Endothelial cell of umbilical vein (primary cell): ENCODE data around the gene CTSZ. TPM values are rescaled to one million over a fixed set of nuclear protein-coding genes. Genes with fewer than 3 reads are reported as not detected.

Experiments used
- BruUV-seq: library from RNA; stranded (reverse); fragments of 400-500 nt; replicated peaks from 2 replicates; lab custom pipeline; 2021; lab: Mats Ljungman, UMichigan
- CTCF ChIA-PET: fragments of 300-600, 350-600 bp; sonication (Branson Sonifier 250); formaldehyde crosslinking; loops from one replicate; lab custom pipeline; 2021; ENCODE audit warnings: antibody characterized with exemption, inconsistent platforms; lab: Charles Lee
- POLR2A ChIA-PET: fragments of 300-600, 350-600 bp; sonication (Branson Sonifier 250); formaldehyde crosslinking; loops from one replicate; lab custom pipeline; 2021; ENCODE audit warnings: antibody characterized with exemption, inconsistent platforms; lab: Charles Lee
- DNase-seq: peaks from one replicate; pipeline ENCODE4 v3.0.0-alpha.2; 2011; ENCODE audit warnings: low read depth, low spot score
- FAIRE-seq: peaks from 2 replicates; lab custom pipeline; 2011; peaks lifted over from hg19 to GRCh38; lab: Jason Lieb, UNC
- H2AFZ ChIP-seq: 2 replicates; pipeline ENCODE4 v1.6.0; 2012; ENCODE audit warnings: low read depth, low read length, control low read depth, inconsistent platforms
- H3K27ac ChIP-seq: 2 replicates; pipeline ENCODE4 v1.5.1; 2011; ENCODE audit warnings: low read depth, mild to moderate bottlenecking, control low read depth, low read length, moderate library complexity; ENCODE audit not compliant: insufficient read depth
- H3K27me3 ChIP-seq, 2 experiments: 2 replicates each; pipeline versions ENCODE4 v1.6.0 to v1.6.1; 2011; ENCODE audit warnings: low read length in 2 of 2, mixed read lengths in 1 of 2; ENCODE audit not compliant: control insufficient read depth in 2 of 2, insufficient read depth in 2 of 2
- H3K36me3 ChIP-seq, 2 experiments: 2 replicates in 1 of 2; 3 replicates in 1 of 2; pipeline ENCODE4 v1.5.1; 2011; ENCODE audit warnings: low read length in 2 of 2, mild to moderate bottlenecking in 1 of 2, moderate library complexity in 1 of 2; ENCODE audit not compliant: control insufficient read depth in 2 of 2, insufficient read depth in 2 of 2; ENCODE audit errors: extremely low read depth in 1 of 2
- H3K4me1 ChIP-seq: 3 replicates; pipeline ENCODE4 v1.5.1; 2011; ENCODE audit warnings: mild to moderate bottlenecking, low read length; ENCODE audit not compliant: control insufficient read depth, insufficient read depth; ENCODE audit errors: extremely low read depth
- H3K4me2 ChIP-seq: 2 replicates; pipeline ENCODE4 v1.6.1; 2011; ENCODE audit warnings: low read length, control low read depth, mixed read lengths; ENCODE audit not compliant: insufficient read depth
- H3K4me3 ChIP-seq, 3 experiments: fragments of 200-600 bp in 1 of 3; sonication (generic), shearing (Covaris generic) in 1 of 3; replicated peaks in 1 of 3; 2 replicates each; pipeline ENCODE4 v1.5.1; 2011 to 2016; ENCODE audit warnings: control low read depth in 3 of 3, low read length in 3 of 3, mild to moderate bottlenecking in 2 of 3, inconsistent platforms in 1 of 3, low read depth in 1 of 3, moderate library complexity in 1 of 3; ENCODE audit not compliant: insufficient read depth in 1 of 3
- H3K79me2 ChIP-seq: 2 replicates; pipeline ENCODE4 v1.6.0; 2012; ENCODE audit warnings: low read length, inconsistent platforms; ENCODE audit not compliant: control insufficient read depth, insufficient read depth
- H3K9ac ChIP-seq: replicated peaks from 2 replicates; pipeline ENCODE3; 2011; ENCODE audit warnings: low read length, control low read depth; ENCODE audit not compliant: insufficient read depth; ENCODE audit errors: extremely low read depth
- H3K9me1 ChIP-seq: replicated peaks from 3 replicates; pipeline ENCODE4 v1.6.0; 2011; ENCODE audit warnings: mild to moderate bottlenecking, low read length; ENCODE audit not compliant: control insufficient read depth, insufficient read depth; ENCODE audit errors: extremely low read depth
- H3K9me3 ChIP-seq: replicated peaks from 2 replicates; pipeline ENCODE4 v1.5.1; 2012; ENCODE audit warnings: low read length, inconsistent platforms; ENCODE audit not compliant: control insufficient read depth, insufficient read depth
- H4K20me1 ChIP-seq: replicated peaks from 2 replicates; pipeline ENCODE3; 2011; ENCODE audit warnings: mild to moderate bottlenecking, low read length; ENCODE audit not compliant: control insufficient read depth, insufficient read depth; ENCODE audit errors: extremely low read depth
- EZH2 ChIP-seq: IDR thresholded peaks from 2 replicates; pipeline ENCODE4 v1.6.1; 2012; ENCODE audit warnings: borderline replicate concordance, low read depth, mild to moderate bottlenecking, moderate library complexity, low read length, inconsistent platforms; ENCODE audit not compliant: severe bottlenecking
- FOS ChIP-seq: IDR thresholded peaks from 2 replicates; pipeline ENCODE4 v1.6.1; 2011; ENCODE audit warnings: mild to moderate bottlenecking, low read length, moderate library complexity, borderline replicate concordance; ENCODE audit not compliant: insufficient read depth
- GATA2 ChIP-seq: IDR thresholded peaks from 2 replicates; pipeline ENCODE4 v1.7.0; 2011; ENCODE audit warnings: low read depth, mild to moderate bottlenecking, moderate library complexity, mixed read lengths, low read length; ENCODE audit not compliant: insufficient read length, insufficient read depth
- JUN ChIP-seq: IDR thresholded peaks from 2 replicates; pipeline ENCODE4 v1.6.1; 2011; ENCODE audit warnings: borderline replicate concordance, low read depth; ENCODE audit not compliant: insufficient read length, insufficient read depth
- MYC ChIP-seq: IDR thresholded peaks from one replicate; pipeline ENCODE4 v1.6.1; 2011; ENCODE audit warnings: mild to moderate bottlenecking, low read depth, low read length
- POLR2A ChIP-seq: IDR thresholded peaks from 2 replicates; pipeline ENCODE4 v1.6.1; 2012; ENCODE audit warnings: low read depth, mild to moderate bottlenecking, control low read depth, low read length
- POLR2AphosphoS5 ChIP-seq: IDR thresholded peaks from 2 replicates; pipeline ENCODE4 v1.6.1; 2012; ENCODE audit warnings: low read depth, mild to moderate bottlenecking, control low read depth, low read length, moderate library complexity; ENCODE audit not compliant: insufficient read depth
- dilution Hi-C: fragments of 300-500 bp; cut with MboI; formaldehyde crosslinking; loops from one replicate; pipeline ENCODE4 v1.15.0; 2019; ENCODE audit warnings: low sequenced_read_pairs; ENCODE audit not compliant: extremely low pct_ligation_motif_present
- intact Hi-C: fragments of 100-400 bp; cut with micrococcal nuclease; formaldehyde crosslinking; loops from one replicate; pipeline ENCODE4 v1.10.0; 2022
- polyA plus RNA-seq, 4 experiments: library from polyadenylated mRNA; depleted of rRNA in 3 of 4; stranded (reverse) in 3 of 4; unstranded in 1 of 4; fragments of >200 nt; gene quantifications; 2 replicates each; pipeline versions ENCODE4 v1.2.1 to v1.2.3, GENCODE V29; 2011 to 2012; ENCODE audit warnings: missing spikeins in 1 of 4
- total RNA-seq: library from RNA; stranded (reverse); gene quantifications from 2 replicates; pipeline ENCODE4 v1.2.3, GENCODE V29; 2021
- TF ChIP-seq, protein P1 (sequence below), 2 donors: IDR thresholded peaks; 1 replicate in 1 of 2; 2 replicates in 1 of 2; pipeline ENCODE4 v1.5.1; 2011; ENCODE audit warnings: low read length in 2 of 2, mild to moderate bottlenecking in 2 of 2, moderate library complexity in 2 of 2, control low read depth in 1 of 2, inconsistent platforms in 1 of 2, low read depth in 1 of 2; ENCODE audit not compliant: insufficient read depth in 1 of 2; ENCODE audit errors: extremely low read depth in 1 of 2
- TF ChIP-seq, protein P2 (sequence below): IDR thresholded peaks from 2 replicates; pipeline ENCODE4 v1.6.1; 2011; ENCODE audit not compliant: insufficient read depth, insufficient read length

CTSZ gene
- total and polyA plus RNA-seq, 2 donors (not counting 3 experiments of a cell fraction or from before 2014, with no cell fraction given) = 304 to 387 TPM

- TF ChIP-seq JUN (no peak), MYC (no peak), EZH2 (no peak), POLR2AphosphoS5 (no peak)
- TF ChIP-seq, protein P1, sequence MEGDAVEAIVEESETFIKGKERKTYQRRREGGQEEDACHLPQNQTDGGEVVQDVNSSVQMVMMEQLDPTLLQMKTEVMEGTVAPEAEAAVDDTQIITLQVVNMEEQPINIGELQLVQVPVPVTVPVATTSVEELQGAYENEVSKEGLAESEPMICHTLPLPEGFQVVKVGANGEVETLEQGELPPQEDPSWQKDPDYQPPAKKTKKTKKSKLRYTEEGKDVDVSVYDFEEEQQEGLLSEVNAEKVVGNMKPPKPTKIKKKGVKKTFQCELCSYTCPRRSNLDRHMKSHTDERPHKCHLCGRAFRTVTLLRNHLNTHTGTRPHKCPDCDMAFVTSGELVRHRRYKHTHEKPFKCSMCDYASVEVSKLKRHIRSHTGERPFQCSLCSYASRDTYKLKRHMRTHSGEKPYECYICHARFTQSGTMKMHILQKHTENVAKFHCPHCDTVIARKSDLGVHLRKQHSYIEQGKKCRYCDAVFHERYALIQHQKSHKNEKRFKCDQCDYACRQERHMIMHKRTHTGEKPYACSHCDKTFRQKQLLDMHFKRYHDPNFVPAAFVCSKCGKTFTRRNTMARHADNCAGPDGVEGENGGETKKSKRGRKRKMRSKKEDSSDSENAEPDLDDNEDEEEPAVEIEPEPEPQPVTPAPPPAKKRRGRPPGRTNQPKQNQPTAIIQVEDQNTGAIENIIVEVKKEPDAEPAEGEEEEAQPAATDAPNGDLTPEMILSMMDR (IDR thresholded peaks at IDR 0.05; ENCODE audit: extremely low read depth in 1 of 2, insufficient read depth in 1 of 2, low read depth in 1 of 2, low read length in 2 of 2) = no peak
- Histone ChIP-seq H3K27ac (no peak overlapping the region), H2AFZ (no peak overlapping the region), H3K9ac (no peak overlapping the region), H3K9me3 (no peaks in the 10 kb centered on the region), H3K9me1 (no peaks in the 10 kb centered on the region), H3K36me3 (no peaks in the 10 kb centered on the region), H3K4me3 (no peak overlapping the region), H4K20me1 (no peaks in the 10 kb centered on the region), H3K27me3 (peaks cover under 1 to 2% of the 10 kb centered on the region in 2 experiments), H3K4me1 (no peaks in the 10 kb centered on the region), H3K4me2 (no peak overlapping the region), H3K79me2 (no peaks in the 10 kb centered on the region)
- DNase-seq = no peak
- ChIA-PET CTCF (no interaction called here), POLR2A (no interaction called here)
- intact Hi-C loops = no loop called here
- no peak for FAIRE-seq
- dilution Hi-C loops = no loop called here
- no TSS peak for BruUV-seq
Observed at GRCh38 chr20:58973866-58974265, 33.2 kb downstream of the CTSZ start.

DNA sequence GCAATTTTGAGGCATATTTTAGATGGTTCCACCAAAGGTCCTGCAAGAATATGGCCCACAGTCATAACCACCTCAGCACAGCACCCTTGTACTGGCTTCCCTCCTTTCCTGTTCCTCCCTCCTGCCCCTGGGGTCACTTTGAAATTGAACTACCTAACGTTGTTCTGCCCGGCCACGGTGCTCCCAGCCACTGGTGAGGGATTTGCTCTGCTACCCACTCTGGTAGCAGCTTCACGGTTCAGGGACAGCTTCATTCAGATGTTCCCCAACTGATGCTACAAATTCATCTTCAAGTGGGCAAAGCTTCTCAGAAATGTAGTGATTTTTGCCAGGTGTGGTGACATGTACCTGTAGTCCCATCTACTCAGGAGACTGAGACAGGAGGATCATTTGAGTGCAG is 33.9 kb downstream of the CTSZ start:
- intact Hi-C loops = no loop called here
- H3K9me3 ChIP-seq = no peaks in the 10 kb centered on the region
- no peak overlapping the region for H3K9ac ChIP-seq
- peaks cover 0 to 2% of the 10 kb centered on the region in 2 experiments for H3K27me3 ChIP-seq
- H3K4me1 ChIP-seq = no peaks in the 10 kb centered on the region
- BruUV-seq = no TSS peak
- DNase-seq (no peak), FAIRE-seq (no peak)
- no peaks in the 10 kb centered on the region for H3K9me1 ChIP-seq
- no peak overlapping the region for H3K4me3 ChIP-seq
- no peaks in the 10 kb centered on the region for H3K36me3 ChIP-seq
- no peaks in the 10 kb centered on the region for H4K20me1 ChIP-seq
- dilution Hi-C loops = no loop called here
- H2AFZ ChIP-seq = no peak overlapping the region
- no peak overlapping the region for H3K4me2 ChIP-seq
- ChIA-PET CTCF (no interaction called here), POLR2A (no interaction called here)
- no peak overlapping the region for H3K27ac ChIP-seq
- TF ChIP-seq JUN (no peak), MYC (no peak), POLR2AphosphoS5 (no peak), EZH2 (no peak), FOS (no peak), GATA2 (no peak), POLR2A (no peak)
- TF ChIP-seq, protein P2, sequence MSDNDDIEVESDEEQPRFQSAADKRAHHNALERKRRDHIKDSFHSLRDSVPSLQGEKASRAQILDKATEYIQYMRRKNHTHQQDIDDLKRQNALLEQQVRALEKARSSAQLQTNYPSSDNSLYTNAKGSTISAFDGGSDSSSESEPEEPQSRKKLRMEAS = no peak
- TF ChIP-seq, protein P1 (IDR thresholded peaks at IDR 0.05; ENCODE audit: extremely low read depth in 1 of 2, insufficient read depth in 1 of 2, low read depth in 1 of 2, low read length in 2 of 2) = no peak
- no peaks in the 10 kb centered on the region for H3K79me2 ChIP-seq
